GM18507 (cell line): ENCODE data around the gene XPC.
"Not testable (repeated sequence)": the region's sequence is repeated elsewhere in the genome, so short reads cannot be mapped to it uniquely, and the experiment has no call there.

Source experiments
- DNase-seq: peaks from one replicate; pipeline ENCODE4 v3.0.0; 2011; ENCODE audit warnings: low read depth; ENCODE audit not compliant: insufficient read length; ENCODE audit errors: extremely low spot score
- FAIRE-seq: peaks from 2 replicates; lab custom pipeline; 2011; peaks lifted over from hg19 to GRCh38; lab: Jason Lieb, UNC

Gene XPC

DNA sequence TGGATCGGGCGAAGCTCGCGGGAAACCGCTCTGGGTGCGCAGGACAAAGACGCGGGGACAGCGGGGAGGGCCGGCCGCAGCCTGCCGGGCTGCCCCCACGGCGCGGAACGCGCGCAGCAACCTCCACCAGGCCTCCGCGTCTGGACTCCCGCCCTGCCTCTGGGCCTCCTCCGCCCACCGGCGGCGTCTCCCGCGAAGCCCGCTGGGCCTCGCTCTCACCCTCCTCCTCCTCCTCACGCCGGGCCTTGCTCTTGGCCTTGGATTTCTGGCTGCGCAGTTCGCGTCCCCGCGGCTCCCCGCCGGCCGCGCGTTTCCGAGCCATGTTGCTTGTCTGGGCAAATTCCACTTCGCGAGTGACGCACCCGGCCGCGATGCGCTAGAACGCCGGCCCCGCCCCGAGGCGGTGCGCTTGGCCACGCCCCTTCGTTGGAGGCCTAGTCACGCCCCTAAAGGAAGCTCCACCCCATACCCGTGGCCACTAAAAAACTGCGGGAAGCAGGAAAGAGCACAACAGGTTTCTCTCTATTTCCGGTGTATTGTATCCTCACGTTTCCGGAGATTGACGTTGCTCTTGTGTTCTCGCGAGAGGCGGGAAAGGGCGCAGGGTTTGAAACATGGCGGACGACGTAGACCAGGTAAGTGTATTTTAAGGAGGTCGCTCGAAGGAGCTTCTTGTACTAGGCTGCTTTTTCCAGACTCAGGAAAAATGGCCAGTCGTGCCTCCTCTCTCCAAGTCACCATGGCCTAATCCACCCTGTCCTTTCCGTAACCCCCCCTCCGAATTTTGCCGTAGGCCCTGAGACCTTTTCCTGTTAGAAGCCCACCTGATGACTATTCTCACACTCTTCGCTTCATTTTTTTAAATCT, at the start of gene XPC, which contains the start of gene LSM3:
TSS of gene XPC (minus strand) at position 355 of the 867 bp plus-strand sequence. CDS start at position 322, 33 bp downstream.
TSS of gene LSM3 (plus strand) at position 571 of the 867 bp plus-strand sequence. CDS start at position 615, 44 bp downstream.
- FAIRE-seq (peak; percentile 99), DNase-seq (peak; percentile 81)

DNA sequence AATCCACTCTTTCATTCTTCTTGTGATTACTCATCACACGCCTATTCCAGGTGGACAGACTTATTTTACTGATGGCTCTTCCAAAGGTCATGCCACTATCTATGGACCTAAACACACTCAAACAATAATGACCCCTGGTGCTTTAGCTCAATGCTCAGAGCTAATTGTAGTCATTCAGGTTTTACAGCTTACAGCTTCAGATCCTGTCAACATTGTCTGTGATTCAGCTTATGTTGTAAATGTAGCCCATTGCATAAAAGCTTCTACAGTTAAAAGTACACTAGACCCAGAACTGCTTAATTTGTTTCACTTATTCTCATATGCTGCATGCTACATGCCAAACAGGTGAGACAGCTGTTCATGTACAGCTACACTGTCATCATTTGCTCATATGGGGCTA, 49.5 kb upstream of the XPC start:
- no peak for DNase-seq
- FAIRE-seq = no peak

DNA sequence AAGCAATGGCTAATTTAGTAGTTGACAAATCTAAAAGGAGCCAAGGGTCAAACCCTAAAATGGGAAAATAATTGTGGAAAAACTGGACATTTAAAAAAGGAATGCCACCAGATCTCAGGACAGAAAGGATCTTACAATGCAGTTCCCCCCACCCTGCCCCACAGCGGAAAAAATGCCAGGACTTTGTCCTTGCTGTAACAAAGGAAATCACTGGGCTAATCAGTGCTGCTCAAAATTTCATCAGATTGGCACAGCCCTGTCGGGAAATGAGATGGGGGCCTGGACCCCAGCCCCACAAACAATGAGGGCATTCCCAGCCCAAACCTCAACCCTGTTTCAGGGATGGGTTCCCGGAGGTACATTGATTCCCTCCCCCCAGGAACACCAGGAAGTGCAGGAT, 48.0 kb upstream of the XPC start:
- not testable (repeated sequence) for FAIRE-seq, DNase-seq

DNA sequence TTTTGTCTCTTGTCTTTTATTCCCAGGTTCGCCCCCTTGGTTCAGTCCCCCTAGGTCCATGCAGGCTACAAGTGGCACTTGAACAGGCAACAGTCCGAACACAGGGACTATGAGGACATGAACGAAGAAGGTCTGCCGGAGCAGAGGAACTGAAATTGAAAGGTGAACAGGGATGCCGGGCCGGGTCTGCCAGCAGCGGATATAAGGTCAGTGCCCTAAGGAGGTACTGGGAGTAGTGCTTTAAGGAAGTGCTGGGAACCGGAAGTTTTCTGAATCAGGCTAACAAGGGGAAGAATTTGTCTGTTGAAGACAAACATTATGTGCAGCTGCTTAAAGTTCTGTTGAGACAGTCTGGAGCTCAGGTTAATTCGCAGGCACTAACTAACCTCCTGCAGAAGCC, 47.0 kb upstream of the XPC start:
- DNase-seq = no peak
- no peak for FAIRE-seq

DNA sequence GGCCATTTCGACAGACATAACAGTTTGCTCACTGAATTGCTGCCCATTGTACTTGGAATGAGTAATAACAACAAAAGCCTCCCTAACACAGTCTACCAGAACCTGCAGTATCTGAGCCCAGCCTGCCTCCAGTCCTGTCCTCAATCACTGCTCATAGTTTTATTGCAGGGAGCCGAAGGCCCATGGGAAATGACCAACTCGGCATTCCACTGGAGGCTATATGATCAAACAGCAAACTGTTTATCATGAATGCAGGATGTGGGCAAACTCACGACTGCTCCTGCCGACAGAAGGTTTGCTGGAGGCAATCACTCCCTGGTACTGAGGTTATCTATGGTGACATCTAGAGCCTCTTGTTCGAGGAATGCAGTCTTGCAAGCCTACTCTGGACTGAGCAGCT, 46.5 kb upstream of the XPC start:
- DNase-seq (no peak), FAIRE-seq (no peak)

DNA sequence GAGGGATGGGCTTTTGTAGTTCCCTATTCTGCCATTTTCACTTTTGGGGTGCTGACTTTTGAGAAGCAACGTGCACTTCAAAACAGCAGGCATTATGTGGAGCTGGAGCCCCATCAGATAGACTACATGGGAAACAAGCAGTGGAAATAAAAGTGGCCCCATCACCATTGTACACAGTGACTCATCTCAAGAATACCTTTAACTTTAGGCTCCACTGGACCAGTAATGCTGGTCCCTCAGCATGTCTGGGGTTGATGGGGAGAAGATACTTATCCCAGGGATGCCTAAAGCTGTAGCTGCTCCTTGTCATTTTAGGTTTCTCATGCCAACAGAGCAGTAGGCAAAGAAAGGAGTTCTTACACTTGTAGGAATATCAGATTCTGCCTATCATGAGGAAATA, 45.2 kb upstream of the XPC start:
- DNase-seq = no peak
- FAIRE-seq = peak; percentile 56

DNA sequence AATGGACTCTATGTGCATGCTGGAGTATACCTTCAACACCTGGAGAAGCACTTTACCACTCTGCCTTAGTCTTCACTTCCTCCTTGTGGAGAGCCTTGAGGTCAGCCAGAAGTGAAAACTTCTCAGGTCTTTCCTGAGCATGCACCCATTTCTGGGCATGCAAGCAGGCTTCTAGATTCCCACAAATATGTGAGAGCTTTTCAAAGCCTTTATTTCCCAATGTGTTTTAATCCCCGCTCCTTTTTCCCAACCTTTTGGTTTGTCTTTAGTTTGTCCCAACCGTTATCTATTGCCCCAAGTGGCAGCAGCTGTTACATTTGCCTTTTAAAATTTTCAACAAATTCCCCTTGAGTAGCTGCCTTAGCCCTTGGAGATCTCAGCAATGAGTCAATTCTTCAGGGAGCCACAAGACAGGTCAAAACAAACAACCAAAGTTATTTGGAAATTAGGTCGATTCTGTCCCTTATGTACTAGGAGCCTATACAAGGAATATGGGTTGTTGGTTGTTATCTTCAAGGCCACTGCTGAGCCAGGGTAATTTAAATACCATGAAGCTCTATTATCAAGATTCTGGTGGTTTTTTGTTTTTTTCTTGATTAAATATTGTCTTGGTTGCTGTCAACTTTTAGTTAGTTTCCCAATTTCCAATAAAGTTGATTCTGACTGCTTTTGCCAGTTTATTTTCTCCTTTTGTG, 44.6 kb upstream of the XPC start:
- FAIRE-seq = peak; percentile 15

DNA sequence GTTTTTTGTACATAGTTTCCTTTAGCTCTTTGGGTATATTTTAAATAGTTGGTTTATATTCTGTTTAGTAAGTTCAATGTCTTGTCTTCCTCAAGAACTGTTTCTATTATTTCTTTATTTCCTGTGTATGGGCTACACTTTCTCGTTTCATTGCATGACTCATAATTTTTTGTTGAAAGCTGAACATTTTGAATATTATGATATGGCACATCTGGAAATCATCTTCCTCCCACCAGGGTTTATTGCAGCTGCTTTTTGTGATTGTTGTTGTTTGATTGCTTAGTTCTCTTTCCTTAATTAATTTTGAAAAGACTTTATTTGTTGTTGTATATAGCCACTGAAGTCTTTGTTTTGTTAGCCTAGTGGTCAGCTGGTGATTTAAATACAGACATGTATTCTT, 44.1 kb upstream of the XPC start:
- no peak for DNase-seq
- FAIRE-seq = no peak

More for the DNA sequence above, 44.6 kb upstream of the XPC start:
- no peak for DNase-seq

DNA sequence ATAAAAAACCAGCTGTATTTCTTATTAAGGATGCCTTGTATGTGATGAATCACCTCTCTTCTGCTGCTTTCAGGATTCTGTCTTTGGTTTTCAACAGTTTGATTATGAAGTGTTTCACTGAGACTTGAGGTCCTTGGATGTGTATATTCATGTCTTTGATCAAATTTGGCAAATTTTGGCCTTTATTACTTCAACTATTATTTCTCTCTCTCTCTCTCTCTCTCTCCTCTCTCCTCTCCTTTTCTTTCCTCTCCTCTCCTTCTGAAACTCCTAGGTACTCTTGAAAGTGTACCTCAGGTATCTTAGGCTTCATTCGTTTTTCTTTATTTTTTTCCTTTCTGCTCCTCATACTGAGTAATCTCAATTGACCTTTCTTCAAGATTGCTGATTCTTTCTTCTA, 43.5 kb upstream of the XPC start:
- DNase-seq (no peak), FAIRE-seq (no peak)

DNA sequence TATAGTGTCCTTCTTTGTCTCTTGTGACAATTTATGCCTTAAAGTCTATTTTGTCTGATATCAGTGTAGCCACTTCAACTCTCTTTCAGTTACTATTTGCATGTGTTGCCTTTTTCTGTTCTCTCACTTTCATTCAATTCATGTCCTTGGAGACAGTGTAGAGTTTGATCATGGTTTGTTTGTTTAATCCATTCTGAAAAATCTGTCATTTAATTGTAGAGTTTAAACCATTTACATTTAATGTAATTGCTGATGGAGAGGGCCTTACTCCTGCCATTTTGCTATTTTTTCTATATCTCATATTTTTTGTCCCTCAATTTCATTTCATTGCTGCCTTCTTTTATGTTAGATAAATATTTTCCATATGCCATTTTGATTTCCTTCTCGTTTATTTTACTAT, 42.5 kb upstream of the XPC start:
- FAIRE-seq = no peak
- no peak for DNase-seq

DNA sequence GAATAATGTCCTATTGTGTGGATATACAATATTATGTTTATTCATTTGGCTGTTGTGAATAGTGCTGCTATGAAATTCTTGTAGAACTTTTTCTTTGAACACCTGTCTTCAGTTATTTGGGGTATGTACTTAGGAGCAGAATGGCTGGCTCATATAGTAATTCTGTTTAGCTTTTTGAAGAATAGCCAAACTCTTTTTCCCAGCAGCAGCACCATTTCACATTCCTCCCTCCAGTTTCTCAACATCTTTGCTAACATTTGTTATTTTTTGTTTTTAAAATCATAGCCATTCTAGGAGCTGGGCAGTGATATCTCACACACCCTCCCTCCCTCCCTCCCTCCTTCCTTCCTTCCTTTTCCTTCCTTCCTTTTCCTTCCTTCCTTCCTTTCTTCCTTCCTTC, 40.0 kb upstream of the XPC start:
- no peak for DNase-seq
- no peak for FAIRE-seq

DNA sequence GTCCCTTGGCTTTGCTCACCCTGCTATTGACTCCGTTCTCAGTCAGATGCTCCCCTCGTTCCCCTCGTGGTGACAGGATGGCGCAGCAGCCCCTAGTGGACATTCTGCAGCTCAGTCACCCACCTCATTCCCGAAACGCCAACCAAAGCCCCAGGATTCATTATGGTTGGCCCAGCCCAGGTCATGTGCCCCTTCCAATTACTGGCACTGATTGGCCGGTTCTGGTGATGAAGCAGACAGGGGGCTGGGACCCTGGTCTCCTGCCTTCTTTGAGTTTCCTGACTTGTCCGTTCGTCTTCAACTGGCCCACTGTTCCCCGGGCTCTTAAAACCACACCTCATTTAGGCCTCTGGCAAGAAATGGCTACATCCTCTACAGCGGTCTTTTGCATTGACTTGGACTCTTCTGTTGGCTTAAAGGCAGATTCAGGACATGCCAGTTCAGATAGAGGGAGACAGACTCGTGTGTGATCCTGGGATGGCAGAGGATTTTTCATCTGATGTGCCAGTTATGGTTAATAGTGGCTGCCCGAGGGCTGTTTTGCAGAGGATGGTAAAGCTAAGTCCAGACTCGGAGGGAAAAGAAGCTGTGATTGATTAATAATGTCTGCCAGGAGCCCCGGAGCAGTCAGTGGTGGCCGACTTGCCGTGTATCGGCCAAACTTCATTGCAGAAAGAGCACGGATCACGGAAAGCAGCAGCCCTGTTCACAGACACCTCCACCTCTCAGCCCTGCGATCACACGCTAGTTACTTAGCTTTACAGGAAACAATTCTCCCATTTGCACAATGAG, 38.1 kb upstream of the XPC start:
- DNase-seq (no peak), FAIRE-seq (no peak)

DNA sequence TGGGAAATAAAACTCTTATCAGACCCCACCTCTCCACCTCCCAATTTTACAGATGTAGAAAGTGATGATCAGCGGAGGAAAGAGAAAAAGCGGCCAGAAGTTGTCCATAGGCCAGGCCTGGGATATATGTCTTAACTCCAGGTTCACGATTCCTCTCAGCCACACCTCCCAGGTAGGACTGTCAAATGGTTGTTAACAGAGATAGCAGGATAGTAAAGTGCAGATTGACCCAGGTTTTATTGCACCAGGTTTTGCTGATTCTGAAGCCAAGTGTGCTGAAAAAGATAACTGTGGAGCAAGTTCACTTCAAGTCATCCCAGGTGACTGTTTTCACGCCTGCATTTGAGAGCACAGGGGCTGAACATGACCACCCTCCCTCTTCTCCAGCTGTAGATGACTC, 36.4 kb upstream of the XPC start:
- FAIRE-seq (no peak), DNase-seq (no peak)

DNA sequence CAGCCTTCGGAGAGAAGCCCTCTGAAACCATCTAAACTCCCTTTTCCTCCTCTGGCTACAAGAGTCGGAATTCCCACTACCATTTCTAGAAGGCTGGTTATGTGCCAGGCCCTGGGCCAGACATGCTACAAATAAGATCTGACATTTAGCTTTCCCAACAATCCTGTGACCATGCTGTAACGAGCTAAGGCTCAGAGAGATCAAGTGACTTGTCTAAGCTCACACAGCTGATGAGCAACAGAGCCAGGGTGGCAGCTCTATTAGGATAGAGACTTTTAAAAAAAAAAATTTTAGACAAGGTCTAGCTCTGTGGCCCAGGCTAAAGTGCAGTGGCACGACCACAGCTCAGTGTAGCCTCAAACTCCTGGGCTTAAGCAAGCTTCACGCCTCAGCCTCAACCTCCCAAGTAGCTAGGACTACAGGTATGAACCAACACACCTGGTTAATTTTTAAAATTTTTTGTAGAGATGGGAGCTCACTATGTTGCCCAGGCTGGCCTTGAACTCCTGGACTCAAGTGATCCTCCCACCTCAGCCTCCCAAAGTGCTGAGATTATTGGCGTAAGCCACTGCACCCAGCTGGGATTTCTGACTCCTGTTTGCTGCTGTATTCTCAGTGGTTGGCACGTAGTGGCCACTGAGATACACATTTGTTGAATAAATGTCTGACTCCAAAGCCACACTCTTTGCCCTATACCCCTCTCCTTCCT, 34.8 kb upstream of the XPC start:
- DNase-seq (no peak), FAIRE-seq (no peak)

DNA sequence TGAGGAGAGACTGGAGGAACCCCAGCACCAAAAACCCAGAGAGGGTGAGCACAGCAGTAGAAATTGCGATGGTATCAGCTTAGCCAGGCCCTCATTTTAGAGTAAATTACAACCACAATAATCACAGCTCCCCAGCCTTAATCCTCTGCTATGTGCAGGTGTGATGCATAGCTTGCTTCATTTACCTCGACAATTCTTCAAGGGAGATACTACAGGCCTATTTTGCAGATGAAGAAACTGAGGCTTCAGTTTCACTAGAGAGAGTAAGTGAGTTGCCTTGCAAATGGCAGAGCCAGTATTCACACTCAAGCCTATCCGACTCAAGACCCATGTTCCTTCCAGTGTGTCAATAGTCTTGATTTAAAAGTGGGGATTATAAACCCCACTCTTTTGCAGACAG, 33.6 kb upstream of the XPC start:
- DNase-seq = no peak
- FAIRE-seq = no peak

DNA sequence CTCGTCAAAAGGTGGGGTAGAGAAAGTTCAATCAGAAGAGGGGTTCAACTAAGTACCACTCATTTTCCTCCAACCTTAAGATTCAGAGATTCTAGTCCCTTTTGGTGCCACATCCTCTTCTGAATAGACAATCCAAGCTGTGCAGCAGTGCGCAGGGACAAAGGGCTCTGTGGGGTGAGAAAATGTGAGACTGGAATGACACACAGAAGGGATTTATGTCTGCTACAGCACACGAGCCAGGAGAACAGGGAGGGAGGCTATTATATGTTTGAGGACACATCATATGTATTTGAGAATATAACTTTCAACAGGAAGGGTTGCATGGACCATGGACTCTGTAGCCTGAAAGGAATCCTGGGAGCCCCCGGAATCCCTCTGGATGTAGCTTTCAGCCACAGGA, 33.2 kb upstream of the XPC start:
- DNase-seq (no peak), FAIRE-seq (no peak)

DNA sequence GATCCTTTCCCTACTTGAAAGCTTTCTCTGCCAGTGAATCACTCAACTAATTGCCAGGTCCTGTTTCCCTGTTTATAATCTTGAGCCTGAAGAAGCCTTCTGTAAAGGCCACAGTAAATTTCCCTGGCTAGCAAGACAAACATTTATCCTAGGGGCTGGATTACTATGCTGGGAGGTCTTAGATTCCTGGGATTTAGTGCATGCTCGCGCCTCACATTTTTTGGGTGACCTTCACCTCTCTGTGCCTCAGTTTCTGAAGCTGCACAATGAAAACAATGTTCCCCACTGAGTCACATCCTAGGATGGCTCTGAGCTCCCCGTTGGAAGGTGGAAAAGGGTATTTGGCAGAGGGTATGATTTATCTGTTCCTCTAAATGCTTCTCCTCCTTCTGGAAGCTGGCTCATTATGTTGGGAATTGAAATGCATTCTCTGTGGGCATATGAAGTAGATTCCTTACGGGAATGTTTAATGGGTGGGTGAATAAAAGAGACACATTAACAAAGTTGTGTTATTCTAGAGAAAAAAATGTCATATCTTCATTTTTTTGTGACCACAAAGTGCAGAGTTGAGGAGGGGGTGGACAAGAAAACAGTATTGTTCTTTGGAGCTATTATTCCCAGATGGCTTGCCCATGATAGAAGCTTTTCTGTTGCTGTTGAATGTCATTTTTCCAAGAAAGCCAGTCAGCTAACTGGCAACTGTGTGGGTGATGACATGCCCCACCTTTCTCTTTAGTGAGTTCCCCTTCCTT, 32.6 kb upstream of the XPC start:
- no peak for DNase-seq
- FAIRE-seq = no peak

DNA sequence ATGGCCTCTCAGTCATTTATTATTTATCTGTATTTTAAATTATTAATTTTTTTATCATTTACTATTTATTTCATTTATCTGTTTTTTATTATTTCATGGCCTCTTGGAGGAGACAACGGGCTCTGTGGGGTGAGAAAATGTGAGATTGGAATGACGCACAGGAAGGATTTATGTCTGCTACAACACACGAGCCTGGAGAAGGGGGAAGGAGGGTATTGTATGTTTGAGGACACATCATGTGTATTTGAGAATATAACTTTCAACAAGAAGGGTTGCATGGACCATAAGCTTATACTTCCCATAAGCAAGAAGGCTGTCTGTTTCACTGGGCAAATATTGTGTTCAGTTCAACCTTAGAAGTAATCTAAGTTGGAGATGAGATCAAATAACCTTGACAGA, 31.9 kb upstream of the XPC start:
- no peak for FAIRE-seq
- DNase-seq = no peak
